Liver (tissue), 3 donors: ENCODE measurements around the gene JMJD1C.

Experiments used
- CTCF ChIP-seq: fragments of 150-350 bp; IDR thresholded peaks from 2 replicates; pipeline ENCODE4 v1.5.1; 2017; ENCODE audit warnings: improper control_type of control experiment, low read depth, low read length; ENCODE audit not compliant: missing input control
- FOXA2 ChIP-seq: IDR thresholded peaks from 2 replicates; pipeline ENCODE4 v1.6.1; 2016; ENCODE audit warnings: antibody characterized with exemption
- JUND ChIP-seq, 2 donors: IDR thresholded peaks; 2 replicates each; pipeline ENCODE4 v1.6.1; 2016; ENCODE audit warnings: antibody characterized with exemption in 2 of 2
- MAX ChIP-seq: IDR thresholded peaks from 2 replicates; pipeline ENCODE4 v1.6.1; 2016; ENCODE audit warnings: antibody characterized with exemption
- RAD21 ChIP-seq, 2 donors: IDR thresholded peaks; 2 replicates each; pipeline ENCODE4 v1.6.1; 2016; ENCODE audit warnings: antibody characterized with exemption in 2 of 2, mild to moderate bottlenecking in 2 of 2
- TAF1 ChIP-seq: conservative IDR thresholded peaks from 2 replicates; pipeline ENCODE4 v1.6.1; 2016; ENCODE audit warnings: antibody characterized with exemption, mild to moderate bottlenecking
- YY1 ChIP-seq: IDR thresholded peaks from 2 replicates; pipeline ENCODE4 v1.6.1; 2016; ENCODE audit warnings: antibody characterized with exemption, mild to moderate bottlenecking
- donor health status: healthy.
- donor health status: healthy.

GRCh38 chr10:63506554-63506953, 40.8 kb upstream of the JMJD1C start:
- TF ChIP-seq MAX (no peak), JUND (IDR thresholded peaks at IDR 0.05) (no peak), CTCF (no peak), RAD21 (IDR thresholded peaks at IDR 0.05) (no peak), YY1 (no peak), FOXA2 (no peak), TAF1 (no peak)
